WTC11 (cell line): Measurements from ENCODE around the gene SH3BP5. TPM values are rescaled to one million over a fixed set of nuclear protein-coding genes. Genes with fewer than 3 reads are reported as not detected.
A peak's percentile ranks its signal among the peaks of the same experiment; 100 is the strongest.

Source experiments
- ATF1 ChIP-seq: sonication (generic); formaldehyde crosslinking; IDR thresholded peaks from 2 replicates; pipeline ENCODE4 v1.8.1; 2023; ENCODE audit warnings: mild to moderate bottlenecking, moderate library complexity, missing genetic modification reagents
- ATF2 ChIP-seq: sonication (generic); formaldehyde crosslinking; IDR thresholded peaks from 2 replicates; pipeline ENCODE4 v1.8.1; 2022; ENCODE audit warnings: low read depth, missing genetic modification reagents, borderline replicate concordance
- CREM ChIP-seq: sonication (generic); formaldehyde crosslinking; IDR thresholded peaks from 2 replicates; pipeline ENCODE4 v1.8.1; 2022; ENCODE audit warnings: mild to moderate bottlenecking, missing genetic modification reagents, moderate library complexity
- E2F1 ChIP-seq: sonication (generic); formaldehyde crosslinking; IDR thresholded peaks from 2 replicates; pipeline ENCODE4 v1.8.0; 2022; ENCODE audit warnings: mild to moderate bottlenecking, missing genetic modification reagents
- ELF4 ChIP-seq: sonication (generic); formaldehyde crosslinking; IDR thresholded peaks from 2 replicates; pipeline ENCODE4 v1.8.1; 2022; ENCODE audit warnings: low read depth, mild to moderate bottlenecking, moderate library complexity, missing genetic modification reagents
- EMX1 ChIP-seq: fragments of 250-450 bp; sonication (Bioruptor Pico); IDR thresholded peaks from 2 replicates; pipeline ENCODE4 v1.8.0; 2021; ENCODE audit warnings: mild to moderate bottlenecking
- ETV6 ChIP-seq: sonication (generic); formaldehyde crosslinking; IDR thresholded peaks from 2 replicates; pipeline ENCODE4 v1.8.1; 2022; ENCODE audit warnings: mild to moderate bottlenecking, missing genetic modification reagents
- FOXP4 ChIP-seq: sonication (generic); formaldehyde crosslinking; IDR thresholded peaks from 2 replicates; pipeline ENCODE4 v1.8.0; 2022; ENCODE audit warnings: mild to moderate bottlenecking, missing genetic modification reagents
- HMGA2 ChIP-seq: fragments of 250-450 bp; sonication (Bioruptor Pico); IDR thresholded peaks from 2 replicates; pipeline ENCODE4 v1.4.0; 2021; ENCODE audit warnings: mild to moderate bottlenecking, moderate library complexity
- IRF1 ChIP-seq: sonication (generic); formaldehyde crosslinking; IDR thresholded peaks from 2 replicates; pipeline ENCODE4 v1.8.0; 2023; ENCODE audit warnings: missing genetic modification reagents
- IRF2 ChIP-seq: sonication (generic); formaldehyde crosslinking; IDR thresholded peaks from 2 replicates; pipeline ENCODE4 v1.8.0; 2022; ENCODE audit warnings: low read depth, missing genetic modification reagents, borderline replicate concordance
- JAZF1 ChIP-seq: fragments of 250-450 bp; sonication (Bioruptor Pico); IDR thresholded peaks from 2 replicates; pipeline ENCODE4 v1.9.0; 2021; ENCODE audit warnings: moderate library complexity, mild to moderate bottlenecking, inconsistent platforms
- KAT7 ChIP-seq: sonication (generic); formaldehyde crosslinking; IDR thresholded peaks from 2 replicates; pipeline ENCODE4 v1.8.1; 2023; ENCODE audit warnings: missing genetic modification reagents, mild to moderate bottlenecking, borderline replicate concordance
- MXD4 ChIP-seq: fragments of 250-450 bp; sonication (Bioruptor Pico); IDR thresholded peaks from 2 replicates; pipeline ENCODE4 v1.8.0; 2021; ENCODE audit warnings: mild to moderate bottlenecking, moderate library complexity, borderline replicate concordance
- NFATC4 ChIP-seq: fragments of 250-450 bp; sonication (Bioruptor Pico); IDR thresholded peaks from 2 replicates; pipeline ENCODE4 v1.9.0; 2021; ENCODE audit warnings: mild to moderate bottlenecking
- NR1H2 ChIP-seq: sonication (generic); formaldehyde crosslinking; IDR thresholded peaks from 2 replicates; pipeline ENCODE4 v1.9.0; 2021; ENCODE audit warnings: mild to moderate bottlenecking, moderate library complexity, missing genetic modification reagents
- NR3C1 ChIP-seq: sonication (generic); formaldehyde crosslinking; conservative IDR thresholded peaks from 2 replicates; pipeline ENCODE4 v1.8.1; 2023; ENCODE audit warnings: low read depth, mild to moderate bottlenecking, missing genetic modification reagents
- RORB ChIP-seq: fragments of 250-450 bp; sonication (Bioruptor Pico); IDR thresholded peaks from 2 replicates; pipeline ENCODE4 v1.9.0; 2021; ENCODE audit warnings: mild to moderate bottlenecking
- SMAD4 ChIP-seq: sonication (generic); formaldehyde crosslinking; IDR thresholded peaks from 2 replicates; pipeline ENCODE4 v1.8.0; 2022; ENCODE audit warnings: mild to moderate bottlenecking, missing genetic modification reagents
- STAT6 ChIP-seq: sonication (generic); formaldehyde crosslinking; conservative IDR thresholded peaks from 2 replicates; pipeline ENCODE4 v1.8.1; 2023; ENCODE audit warnings: mild to moderate bottlenecking, low read depth, missing genetic modification reagents, moderate library complexity
- TEAD1 ChIP-seq: sonication (generic); formaldehyde crosslinking; IDR thresholded peaks from 2 replicates; pipeline ENCODE4 v1.8.0; 2022; ENCODE audit warnings: mild to moderate bottlenecking, missing genetic modification reagents
- TEAD4 ChIP-seq: sonication (generic); formaldehyde crosslinking; IDR thresholded peaks from 2 replicates; pipeline ENCODE4 v1.8.0; 2022; ENCODE audit warnings: mild to moderate bottlenecking, missing genetic modification reagents
- ZNF219 ChIP-seq: sonication (generic); formaldehyde crosslinking; IDR thresholded peaks from 2 replicates; pipeline ENCODE4 v1.8.0; 2023; ENCODE audit warnings: missing genetic modification reagents, mild to moderate bottlenecking, borderline replicate concordance
- ZNF232 ChIP-seq: sonication (generic); formaldehyde crosslinking; IDR thresholded peaks from 2 replicates; pipeline ENCODE4 v1.8.0; 2022; ENCODE audit warnings: mild to moderate bottlenecking, missing genetic modification reagents
- ZNF396 ChIP-seq: fragments of 250-450 bp; sonication (Bioruptor Pico); IDR thresholded peaks from 2 replicates; pipeline ENCODE4 v1.8.0; 2021; ENCODE audit warnings: mild to moderate bottlenecking, moderate library complexity, borderline replicate concordance
- ZNF671 ChIP-seq: fragments of 250-450 bp; sonication (Bioruptor Pico); IDR thresholded peaks from 2 replicates; pipeline ENCODE4 v1.8.0; 2021; ENCODE audit warnings: mild to moderate bottlenecking
- total RNA-seq: library from RNA; stranded (reverse); gene quantifications from 3 replicates; pipeline ENCODE4 v1.2.3, GENCODE V29; 2021
- TF ChIP-seq, protein P1 (sequence below): fragments of 250-450 bp; sonication (Bioruptor Pico); IDR thresholded peaks from 2 replicates; pipeline ENCODE4 v2.1.2; 2022; ENCODE audit warnings: mild to moderate bottlenecking, moderate library complexity
- TF ChIP-seq, protein P2 (sequence below): fragments of 250-450 bp; sonication (Bioruptor Pico); IDR thresholded peaks from 2 replicates; pipeline ENCODE4 v1.9.0; 2021; ENCODE audit warnings: mild to moderate bottlenecking

Gene SH3BP5
- total RNA-seq, 1 experiment from 2014 or later, result 7.2 TPM

DNA sequence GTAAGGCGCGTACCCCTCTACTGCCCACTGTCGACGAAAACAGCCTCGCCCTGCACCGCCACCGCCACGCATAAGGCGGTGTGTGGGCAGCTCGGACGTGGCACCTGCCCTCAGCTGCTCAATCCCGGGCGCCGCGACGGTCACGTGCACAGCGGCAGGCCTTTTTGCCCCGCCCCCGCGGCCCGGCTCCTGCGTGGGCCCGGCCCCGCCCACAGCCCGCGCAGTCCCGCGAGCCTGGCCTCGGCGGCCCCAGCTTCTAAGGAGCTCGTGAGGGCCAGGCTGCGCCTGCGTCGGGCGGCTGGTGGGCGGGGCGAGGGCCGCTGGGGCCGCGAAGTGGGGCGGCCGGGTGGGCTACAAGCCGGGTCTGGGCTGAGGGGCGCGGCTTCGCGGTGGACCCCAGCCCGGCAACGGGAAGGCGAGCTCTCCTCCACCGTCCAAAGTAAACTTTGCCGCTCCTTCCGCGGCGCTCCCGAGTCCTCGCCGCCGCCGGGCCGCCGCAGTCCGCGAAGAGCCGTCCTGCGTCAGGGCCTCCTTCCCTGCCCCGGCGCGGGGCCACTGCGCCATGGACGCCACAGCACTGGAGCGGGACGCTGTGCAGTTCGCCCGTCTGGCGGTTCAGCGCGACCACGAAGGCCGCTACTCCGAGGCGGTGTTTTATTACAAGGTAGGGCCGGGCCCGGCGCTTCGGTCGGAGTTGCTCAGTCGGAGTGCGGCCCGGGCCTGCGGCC, 126.3 kb downstream of the SH3BP5 start, which contains the start of gene CAPN7 (continued):
- TF ChIP-seq JAZF1 (CRISPR knock-in tag) (no peak), ELF4 (CRISPR knock-in tag) (0 out of 2 replicates have a peak, but pooled peaks have one; percentile 23), ATF1 (CRISPR knock-in tag) (peak; percentile 63; the same call in 1 of the 2 replicates), TEAD1 (CRISPR knock-in tag) (no peak; the same call in none of the 2 replicates), ZNF396 (CRISPR knock-in tag) (no peak), EMX1 (no peak), NR1H2 (no peak), IRF1 (no peak), TEAD4 (CRISPR knock-in tag) (no peak), E2F1 (CRISPR knock-in tag) (no peak), SMAD4 (CRISPR knock-in tag) (0 out of 2 replicates have a peak, but pooled peaks have one; percentile 24), MXD4 (CRISPR knock-in tag) (no peak), STAT6 (CRISPR knock-in tag) (no peak), ATF2 (no peak), RORB (CRISPR knock-in tag) (no peak), ZNF232 (CRISPR knock-in tag) (peak; percentile 79; the same call in 1 of the 2 replicates), ZNF671 (no peak), IRF2 (CRISPR knock-in tag) (no peak), KAT7 (CRISPR knock-in tag) (peak; percentile 64; the same call in 1 of the 2 replicates), HMGA2 (CRISPR knock-in tag) (no peak), ZNF219 (CRISPR knock-in tag) (peak; percentile 85; the same call in 1 of the 2 replicates), ETV6 (CRISPR knock-in tag) (no peak; the same call in 1 of the 2 replicates), CREM (CRISPR knock-in tag) (0 out of 2 replicates have a peak, but pooled peaks have one; percentile 63), NR3C1 (CRISPR knock-in tag) (no peak), NFATC4 (CRISPR knock-in tag) (no peak), FOXP4 (CRISPR knock-in tag) (peak; percentile 37; the same call in 1 of the 2 replicates)
- TF ChIP-seq, protein P1, sequence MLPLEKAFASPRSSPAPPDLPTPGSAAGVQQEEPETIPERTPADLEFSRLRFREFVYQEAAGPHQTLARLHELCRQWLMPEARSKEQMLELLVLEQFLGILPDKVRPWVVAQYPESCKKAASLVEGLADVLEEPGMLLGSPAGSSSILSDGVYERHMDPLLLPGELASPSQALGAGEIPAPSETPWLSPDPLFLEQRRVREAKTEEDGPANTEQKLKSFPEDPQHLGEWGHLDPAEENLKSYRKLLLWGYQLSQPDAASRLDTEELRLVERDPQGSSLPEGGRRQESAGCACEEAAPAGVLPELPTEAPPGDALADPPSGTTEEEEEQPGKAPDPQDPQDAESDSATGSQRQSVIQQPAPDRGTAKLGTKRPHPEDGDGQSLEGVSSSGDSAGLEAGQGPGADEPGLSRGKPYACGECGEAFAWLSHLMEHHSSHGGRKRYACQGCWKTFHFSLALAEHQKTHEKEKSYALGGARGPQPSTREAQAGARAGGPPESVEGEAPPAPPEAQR (CRISPR knock-in tag), result no peak
- TF ChIP-seq, protein P2, sequence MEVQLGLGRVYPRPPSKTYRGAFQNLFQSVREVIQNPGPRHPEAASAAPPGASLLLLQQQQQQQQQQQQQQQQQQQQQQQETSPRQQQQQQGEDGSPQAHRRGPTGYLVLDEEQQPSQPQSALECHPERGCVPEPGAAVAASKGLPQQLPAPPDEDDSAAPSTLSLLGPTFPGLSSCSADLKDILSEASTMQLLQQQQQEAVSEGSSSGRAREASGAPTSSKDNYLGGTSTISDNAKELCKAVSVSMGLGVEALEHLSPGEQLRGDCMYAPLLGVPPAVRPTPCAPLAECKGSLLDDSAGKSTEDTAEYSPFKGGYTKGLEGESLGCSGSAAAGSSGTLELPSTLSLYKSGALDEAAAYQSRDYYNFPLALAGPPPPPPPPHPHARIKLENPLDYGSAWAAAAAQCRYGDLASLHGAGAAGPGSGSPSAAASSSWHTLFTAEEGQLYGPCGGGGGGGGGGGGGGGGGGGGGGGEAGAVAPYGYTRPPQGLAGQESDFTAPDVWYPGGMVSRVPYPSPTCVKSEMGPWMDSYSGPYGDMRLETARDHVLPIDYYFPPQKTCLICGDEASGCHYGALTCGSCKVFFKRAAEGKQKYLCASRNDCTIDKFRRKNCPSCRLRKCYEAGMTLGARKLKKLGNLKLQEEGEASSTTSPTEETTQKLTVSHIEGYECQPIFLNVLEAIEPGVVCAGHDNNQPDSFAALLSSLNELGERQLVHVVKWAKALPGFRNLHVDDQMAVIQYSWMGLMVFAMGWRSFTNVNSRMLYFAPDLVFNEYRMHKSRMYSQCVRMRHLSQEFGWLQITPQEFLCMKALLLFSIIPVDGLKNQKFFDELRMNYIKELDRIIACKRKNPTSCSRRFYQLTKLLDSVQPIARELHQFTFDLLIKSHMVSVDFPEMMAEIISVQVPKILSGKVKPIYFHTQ (CRISPR knock-in tag), result no peak
